HepG2 (cell line): ENCODE results near the gene PAN3. TPM values are rescaled to one million over a fixed set of nuclear protein-coding genes. Genes with fewer than 3 reads are reported as not detected.

Experiments used
- ATAC-seq: fragments of 200-7000 bp; cut with Tn5 transposase; 3 replicates; pipeline ENCODE4 v1.9.1; 2020; ENCODE audit warnings: mild to moderate bottlenecking, moderate library complexity
- BruUV-seq: library from RNA; stranded (reverse); fragments of 400-500 nt; replicated peaks from 2 replicates; lab custom pipeline; 2021; lab: Mats Ljungman, UMichigan
- CTCF ChIA-PET: fragments of 300-600 bp; formaldehyde crosslinking; extraction: SDS; loops from one replicate; lab custom pipeline; 2021; ENCODE audit warnings: low total read pairs, inconsistent platforms, low intra/inter-chr PET ratio; lab: Yijun Ruan, JAX
- POLR2A ChIA-PET: fragments of 350-600 bp; sonication (Branson Sonifier 250); formaldehyde crosslinking; loops from one replicate; lab custom pipeline; 2020; ENCODE audit warnings: antibody characterized with exemption, inconsistent platforms; lab: Yijun Ruan, JAX
- DNase-seq: peaks from one replicate; pipeline ENCODE4 v3.0.0-alpha.2; 2015; ENCODE audit warnings: low spot score
- FAIRE-seq: peaks from 3 replicates; lab custom pipeline; 2011; peaks lifted over from hg19 to GRCh38; lab: Jason Lieb, UNC
- H2AFZ ChIP-seq: one replicate; pipeline ENCODE4 v1.6.1; 2011; ENCODE audit warnings: low read length, inconsistent platforms
- H3K27ac ChIP-seq: fragments of 300-600 bp; 3 replicates; pipeline ENCODE4 v1.8.0; 2011; ENCODE audit warnings: mixed run types, mild to moderate bottlenecking, mixed read lengths, low read length, inconsistent platforms; ENCODE audit not compliant: insufficient read depth; ENCODE audit errors: extremely low read length
- H3K27me3 ChIP-seq, 2 experiments: fragments of 200-600 bp in 1 of 2; 2 replicates in 1 of 2; 3 replicates in 1 of 2; pipeline versions ENCODE4 v1.6.0 to v1.8.0; 2011; ENCODE audit warnings: low read length in 2 of 2, mild to moderate bottlenecking in 2 of 2, moderate library complexity in 2 of 2, inconsistent platforms in 1 of 2; ENCODE audit not compliant: insufficient read depth in 2 of 2, control insufficient read depth in 1 of 2
- H3K36me3 ChIP-seq, 2 experiments: fragments of 200-600 bp in 1 of 2; replicated peaks in 1 of 2; 2 replicates in 1 of 2; 3 replicates in 1 of 2; pipeline versions ENCODE4 v1.5.1 to v1.8.0; 2011; ENCODE audit warnings: low read length in 2 of 2, inconsistent platforms in 1 of 2; ENCODE audit not compliant: insufficient read depth in 2 of 2, control insufficient read depth in 1 of 2
- H3K4me1 ChIP-seq: 2 replicates; pipeline ENCODE4 v1.5.1; 2012; ENCODE audit warnings: low read length, inconsistent platforms; ENCODE audit not compliant: insufficient read depth
- H3K4me2 ChIP-seq: 2 replicates; pipeline ENCODE4 v1.6.0; 2011; ENCODE audit warnings: low read depth, low read length, inconsistent platforms
- H3K4me3 ChIP-seq, 3 experiments: fragments of 200-600 bp in 1 of 3; sonication (generic), shearing (Covaris generic) in 1 of 3; replicated peaks in 1 of 3; 2 replicates each; pipeline ENCODE4 v1.5.1; 2011 to 2016; ENCODE audit warnings: low read length in 3 of 3, inconsistent platforms in 2 of 3, low read depth in 2 of 3, mild to moderate bottlenecking in 2 of 3, control low read depth in 1 of 3, mixed read lengths in 1 of 3; ENCODE audit not compliant: insufficient read depth in 1 of 3
- H3K79me2 ChIP-seq: one replicate; pipeline ENCODE4 v1.6.1; 2011; ENCODE audit warnings: low read length, inconsistent platforms; ENCODE audit not compliant: insufficient read depth
- H3K9ac ChIP-seq: 2 replicates; pipeline ENCODE4 v1.6.0; 2011; ENCODE audit warnings: mild to moderate bottlenecking, low read depth, low read length, inconsistent platforms; ENCODE audit not compliant: insufficient read depth
- H3K9me3 ChIP-seq: 2 replicates; pipeline ENCODE4 v1.5.1; 2012; ENCODE audit warnings: mild to moderate bottlenecking, low read length
- H4K20me1 ChIP-seq: 2 replicates; pipeline ENCODE4 v1.6.0; 2011; ENCODE audit warnings: inconsistent platforms, mild to moderate bottlenecking, low read length, moderate library complexity; ENCODE audit not compliant: insufficient read depth
- ADNP ChIP-seq: sonication (generic); formaldehyde crosslinking; IDR thresholded peaks from 2 replicates; pipeline ENCODE4 v1.4.0; 2020; ENCODE audit warnings: missing genetic modification reagents
- ARHGAP35 ChIP-seq: sonication (generic); formaldehyde crosslinking; IDR thresholded peaks from 2 replicates; pipeline ENCODE4 v1.9.0; 2022; ENCODE audit warnings: mild to moderate bottlenecking, inconsistent platforms, moderate library complexity, missing genetic modification reagents, borderline replicate concordance
- ARNT ChIP-seq: fragments of 450-650 bp; IDR thresholded peaks from 2 replicates; pipeline ENCODE4 v1.6.1; 2017
- CAMTA2 ChIP-seq: sonication (generic); formaldehyde crosslinking; IDR thresholded peaks from 2 replicates; pipeline ENCODE4 v1.4.0; 2020; ENCODE audit warnings: mild to moderate bottlenecking, missing genetic modification reagents, borderline replicate concordance
- CBX5 ChIP-seq: sonication (generic); formaldehyde crosslinking; IDR thresholded peaks from 2 replicates; pipeline ENCODE4 v1.4.0; 2020; ENCODE audit warnings: missing genetic modification reagents, borderline replicate concordance
- HCFC1 ChIP-seq: fragments of 150-350 bp; IDR thresholded peaks from 2 replicates; pipeline ENCODE4 v1.6.1; 2014; ENCODE audit warnings: low read depth, low read length
- HOXA3 ChIP-seq: sonication (generic); formaldehyde crosslinking; IDR thresholded peaks from 2 replicates; pipeline ENCODE4 v1.5.0; 2020; ENCODE audit warnings: missing genetic modification reagents
- PAX8 ChIP-seq: sonication (generic); formaldehyde crosslinking; IDR thresholded peaks from 2 replicates; pipeline ENCODE4 v1.8.0; 2022; ENCODE audit warnings: mild to moderate bottlenecking, missing genetic modification reagents, borderline replicate concordance
- RCOR2 ChIP-seq: IDR thresholded peaks from 2 replicates; pipeline ENCODE4 v1.6.1; 2016; ENCODE audit warnings: missing biosample characterization, missing genetic modification reagents
- SAP130 ChIP-seq: IDR thresholded peaks from 2 replicates; pipeline ENCODE4 v1.6.1; 2016; ENCODE audit warnings: low read depth
- TEAD3 ChIP-seq: optimal IDR thresholded peaks from 2 replicates; pipeline ENCODE3; 2016; ENCODE audit warnings: borderline replicate concordance
- ZIK1 ChIP-seq: sonication (generic); formaldehyde crosslinking; IDR thresholded peaks from 2 replicates; pipeline ENCODE4 v1.5.0; 2020; ENCODE audit warnings: mild to moderate bottlenecking, low read depth, missing genetic modification reagents, borderline replicate concordance
- ZNF24 ChIP-seq: fragments of 450-650 bp; IDR thresholded peaks from 2 replicates; pipeline ENCODE4 v1.6.1; 2017; ENCODE audit warnings: antibody characterized with exemption, mild to moderate bottlenecking
- ZNF264 ChIP-seq: sonication (generic); formaldehyde crosslinking; IDR thresholded peaks from 2 replicates; pipeline ENCODE4 v1.4.0; 2020; ENCODE audit warnings: missing genetic modification reagents
- WGBS: methylation state at CpG from one replicate; pipeline ENCODE4 v1.1.6; 2017; ENCODE audit warnings: low lambda C conversion rate; 5-methylcytosine and 5-hydroxymethylcytosine counted together
- in situ Hi-C: cut with HindIII; loops from 2 replicates; pipeline ENCODE4 v1.10.0; 2017; ENCODE audit warnings: low pct_unique_long_range_greater_than_20kb; ENCODE audit not compliant: extremely low pct_ligation_motif_present
- intact Hi-C: fragments of 100-400 bp; cut with micrococcal nuclease; formaldehyde crosslinking; loops from one replicate; pipeline ENCODE4 v1.10.0; 2022; ENCODE audit not compliant: unreplicated experiment
- polyA plus RNA-seq, 8 experiments: library from polyadenylated mRNA; depleted of rRNA in 3 of 8; stranded (reverse) in 7 of 8; unstranded in 1 of 8; fragments of >200 nt; fragmentation: Illumina TruSeq in 4 of 8; extraction: Trizol in 4 of 8; gene quantifications; 2 replicates each; pipeline versions ENCODE4 v1.2.1 to v1.2.3, GENCODE V29; 2011 to 2016; ENCODE audit warnings: low read depth in 4 of 8, missing spikeins in 1 of 8, mixed read lengths in 1 of 8; ENCODE audit not compliant: insufficient read depth in 1 of 8
- total RNA-seq, 5 experiments: library from RNA; depleted of rRNA; stranded (reverse); fragments of >200 nt; fragmentation: Illumina TruSeq; extraction: Trizol; gene quantifications; 2 replicates each; pipeline ENCODE4 v1.2.3, GENCODE V29; 2016; ENCODE audit warnings: low read depth in 1 of 5
- TF ChIP-seq, protein P1 (sequence below): sonication (generic); formaldehyde crosslinking; IDR thresholded peaks from 2 replicates; pipeline ENCODE4 v1.5.0; 2020; ENCODE audit warnings: mild to moderate bottlenecking, low read depth, missing genetic modification reagents, borderline replicate concordance
- TF ChIP-seq, protein P2 (sequence below): sonication (generic); formaldehyde crosslinking; conservative IDR thresholded peaks from 2 replicates; pipeline ENCODE4 v1.4.0; 2020; ENCODE audit warnings: mild to moderate bottlenecking, missing genetic modification reagents, moderate library complexity
- TF ChIP-seq, protein P3 (sequence below): sonication (generic); formaldehyde crosslinking; IDR thresholded peaks from 2 replicates; pipeline ENCODE4 v1.4.0; 2020; ENCODE audit warnings: missing genetic modification reagents
- TF ChIP-seq, protein P4 (sequence below): IDR thresholded peaks from 2 replicates; pipeline ENCODE4 v1.6.1; 2016; ENCODE audit warnings: low read depth

The PAN3 gene
- total and polyA plus RNA-seq, 2 of the 13 experiments (the other 11 are each of a cell fraction or from before 2014, with no cell fraction given), result 9.7 to 10.6 TPM

DNA sequence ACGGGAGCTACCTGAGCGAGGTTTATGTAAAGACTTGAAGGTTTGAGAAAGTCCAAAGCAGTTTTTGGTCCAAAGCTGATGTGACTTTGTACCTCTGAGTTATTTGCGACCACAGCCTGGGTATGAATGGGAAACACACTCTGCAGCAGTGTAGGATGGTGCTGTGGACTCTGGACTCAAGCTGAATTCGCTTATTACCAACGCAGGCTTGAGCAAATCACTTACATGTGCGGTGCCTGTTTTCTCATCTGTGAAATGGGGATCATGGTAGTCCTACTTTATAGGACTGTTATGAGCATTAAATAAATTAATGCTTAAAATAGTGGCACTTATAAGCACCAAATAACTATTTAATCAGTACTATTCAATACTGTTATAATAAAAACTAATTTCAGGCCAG is 176.5 kb downstream of the PAN3 start (continued):
- TF ChIP-seq ZNF24 (no peak), ZIK1 (CRISPR knock-in tag) (no peak), CBX5 (no peak), HCFC1 (no peak), ARNT (no peak), ARHGAP35 (CRISPR knock-in tag) (no peak), RCOR2 (CRISPR knock-in tag) (peak; percentile 56; the same call in 1 of the 2 replicates), CAMTA2 (CRISPR knock-in tag) (no peak), ZNF264 (CRISPR knock-in tag) (0 out of 2 replicates have a peak, but pooled peaks have one; percentile 62), SAP130 (CRISPR knock-in tag) (0 out of 2 replicates have a peak, but pooled peaks have one; percentile 13), ADNP (0 out of 2 replicates have a peak, but pooled peaks have one; percentile 18)
- TF ChIP-seq, protein P1, sequence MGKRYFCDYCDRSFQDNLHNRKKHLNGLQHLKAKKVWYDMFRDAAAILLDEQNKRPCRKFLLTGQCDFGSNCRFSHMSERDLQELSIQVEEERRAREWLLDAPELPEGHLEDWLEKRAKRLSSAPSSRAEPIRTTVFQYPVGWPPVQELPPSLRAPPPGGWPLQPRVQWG (CRISPR knock-in tag), result no peak
- TF ChIP-seq, all 625 proteins: peak for 12

DNA sequence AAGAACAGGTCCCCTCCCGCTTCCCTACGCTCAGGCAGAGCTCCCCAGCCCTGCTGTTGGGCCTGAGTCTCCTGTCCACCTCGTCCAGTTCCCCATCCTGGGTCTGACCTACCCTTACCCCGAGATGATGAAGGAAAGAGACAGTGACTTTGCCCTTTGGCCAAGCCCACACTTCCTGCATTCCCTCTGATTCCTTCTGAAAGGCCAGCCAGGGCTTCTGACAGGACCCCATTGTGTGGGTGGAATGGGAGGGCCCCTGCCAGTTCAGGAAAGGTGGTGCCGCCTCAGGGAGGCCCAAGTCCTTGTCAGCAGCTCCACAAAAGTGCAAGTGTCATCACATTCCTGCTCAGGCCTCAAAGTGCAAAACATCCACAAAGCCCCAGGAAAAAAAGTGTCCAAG is 177.8 kb downstream of the PAN3 start:
- Histone ChIP-seq H2AFZ (peak overlapping the region; percentile 36), H3K79me2 (no peaks in the 10 kb centered on the region), H3K9me3 (no peaks in the 10 kb centered on the region), H3K4me1 (peaks cover 38% of the 10 kb centered on the region), H3K27me3 (no peaks in the 10 kb centered on the region), H4K20me1 (no peaks in the 10 kb centered on the region), H3K4me2 (peak overlapping the region; percentile 75), H3K4me3 (peak overlapping the region in 1 of 3 experiments; percentile 49; a peak in 2 of 6 replicates), H3K9ac (0 out of 2 replicates have a peak overlapping the region, but pooled peaks have one; percentile 21), H3K27ac (no peak overlapping the region), H3K36me3 (no peaks in the 10 kb centered on the region)
- FAIRE-seq (peak; percentile 18), ATAC-seq (peak; percentile 80), DNase-seq (peak; percentile 61)
- intact Hi-C loops, result no loop called here
- in situ Hi-C loops, result no loop called here
- no TSS peak for BruUV-seq
- ChIA-PET CTCF (no interaction called here), POLR2A (no interaction called here)
- WGBS, result 0% methylated on average over 2 of the region's 5 CpGs
- TF ChIP-seq, protein P2, sequence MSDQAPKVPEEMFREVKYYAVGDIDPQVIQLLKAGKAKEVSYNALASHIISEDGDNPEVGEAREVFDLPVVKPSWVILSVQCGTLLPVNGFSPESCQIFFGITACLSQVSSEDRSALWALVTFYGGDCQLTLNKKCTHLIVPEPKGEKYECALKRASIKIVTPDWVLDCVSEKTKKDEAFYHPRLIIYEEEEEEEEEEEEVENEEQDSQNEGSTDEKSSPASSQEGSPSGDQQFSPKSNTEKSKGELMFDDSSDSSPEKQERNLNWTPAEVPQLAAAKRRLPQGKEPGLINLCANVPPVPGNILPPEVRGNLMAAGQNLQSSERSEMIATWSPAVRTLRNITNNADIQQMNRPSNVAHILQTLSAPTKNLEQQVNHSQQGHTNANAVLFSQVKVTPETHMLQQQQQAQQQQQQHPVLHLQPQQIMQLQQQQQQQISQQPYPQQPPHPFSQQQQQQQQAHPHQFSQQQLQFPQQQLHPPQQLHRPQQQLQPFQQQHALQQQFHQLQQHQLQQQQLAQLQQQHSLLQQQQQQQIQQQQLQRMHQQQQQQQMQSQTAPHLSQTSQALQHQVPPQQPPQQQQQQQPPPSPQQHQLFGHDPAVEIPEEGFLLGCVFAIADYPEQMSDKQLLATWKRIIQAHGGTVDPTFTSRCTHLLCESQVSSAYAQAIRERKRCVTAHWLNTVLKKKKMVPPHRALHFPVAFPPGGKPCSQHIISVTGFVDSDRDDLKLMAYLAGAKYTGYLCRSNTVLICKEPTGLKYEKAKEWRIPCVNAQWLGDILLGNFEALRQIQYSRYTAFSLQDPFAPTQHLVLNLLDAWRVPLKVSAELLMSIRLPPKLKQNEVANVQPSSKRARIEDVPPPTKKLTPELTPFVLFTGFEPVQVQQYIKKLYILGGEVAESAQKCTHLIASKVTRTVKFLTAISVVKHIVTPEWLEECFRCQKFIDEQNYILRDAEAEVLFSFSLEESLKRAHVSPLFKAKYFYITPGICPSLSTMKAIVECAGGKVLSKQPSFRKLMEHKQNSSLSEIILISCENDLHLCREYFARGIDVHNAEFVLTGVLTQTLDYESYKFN, result peak; percentile 28; the same call in 1 of the 2 replicates
- TF ChIP-seq, protein P3, sequence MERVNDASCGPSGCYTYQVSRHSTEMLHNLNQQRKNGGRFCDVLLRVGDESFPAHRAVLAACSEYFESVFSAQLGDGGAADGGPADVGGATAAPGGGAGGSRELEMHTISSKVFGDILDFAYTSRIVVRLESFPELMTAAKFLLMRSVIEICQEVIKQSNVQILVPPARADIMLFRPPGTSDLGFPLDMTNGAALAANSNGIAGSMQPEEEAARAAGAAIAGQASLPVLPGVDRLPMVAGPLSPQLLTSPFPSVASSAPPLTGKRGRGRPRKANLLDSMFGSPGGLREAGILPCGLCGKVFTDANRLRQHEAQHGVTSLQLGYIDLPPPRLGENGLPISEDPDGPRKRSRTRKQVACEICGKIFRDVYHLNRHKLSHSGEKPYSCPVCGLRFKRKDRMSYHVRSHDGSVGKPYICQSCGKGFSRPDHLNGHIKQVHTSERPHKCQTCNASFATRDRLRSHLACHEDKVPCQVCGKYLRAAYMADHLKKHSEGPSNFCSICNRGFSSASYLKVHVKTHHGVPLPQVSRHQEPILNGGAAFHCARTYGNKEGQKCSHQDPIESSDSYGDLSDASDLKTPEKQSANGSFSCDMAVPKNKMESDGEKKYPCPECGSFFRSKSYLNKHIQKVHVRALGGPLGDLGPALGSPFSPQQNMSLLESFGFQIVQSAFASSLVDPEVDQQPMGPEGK, result peak; percentile 37; the same call in 1 of the 2 replicates
- peak; percentile 54 for TF ChIP-seq TEAD3 (CRISPR knock-in tag)
- TF ChIP-seq HOXA3, result 0 out of 2 replicates have a peak, but pooled peaks have one; percentile 4
- TF ChIP-seq, protein P4, sequence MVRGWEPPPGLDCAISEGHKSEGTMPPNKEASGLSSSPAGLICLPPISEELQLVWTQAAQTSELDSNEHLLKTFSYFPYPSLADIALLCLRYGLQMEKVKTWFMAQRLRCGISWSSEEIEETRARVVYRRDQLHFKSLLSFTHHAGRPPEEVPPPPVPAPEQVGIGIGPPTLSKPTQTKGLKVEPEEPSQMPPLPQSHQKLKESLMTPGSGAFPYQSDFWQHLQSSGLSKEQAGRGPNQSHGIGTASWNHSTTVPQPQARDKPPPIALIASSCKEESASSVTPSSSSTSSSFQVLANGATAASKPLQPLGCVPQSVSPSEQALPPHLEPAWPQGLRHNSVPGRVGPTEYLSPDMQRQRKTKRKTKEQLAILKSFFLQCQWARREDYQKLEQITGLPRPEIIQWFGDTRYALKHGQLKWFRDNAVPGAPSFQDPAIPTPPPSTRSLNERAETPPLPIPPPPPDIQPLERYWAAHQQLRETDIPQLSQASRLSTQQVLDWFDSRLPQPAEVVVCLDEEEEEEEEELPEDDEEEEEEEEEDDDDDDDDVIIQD (CRISPR knock-in tag), result no peak
- TF ChIP-seq PAX8 (CRISPR knock-in tag), result no peak
